OCI-LY7 (cell line): ENCODE data around the gene FAM222A. TPM values are rescaled to one million over a fixed set of nuclear protein-coding genes. Genes with fewer than 3 reads are reported as not detected.

ENCODE experiments used
- BruUV-seq: library from RNA; stranded (reverse); fragments of 400-500 nt; replicated peaks from 2 replicates; lab custom pipeline; 2021; lab: Mats Ljungman, UMichigan
- CTCF ChIA-PET: fragments of 300-600 bp; sonication (Branson Sonifier 250); formaldehyde crosslinking; loops from one replicate; lab custom pipeline; 2022; ENCODE audit warnings: antibody characterized with exemption; ENCODE audit not compliant: unreplicated experiment; lab: Charles Lee
- POLR2A ChIA-PET: fragments of 300-600 bp; sonication (Branson Sonifier 250); formaldehyde crosslinking; loops from one replicate; lab custom pipeline; 2022; ENCODE audit warnings: antibody characterized with exemption; lab: Charles Lee
- DNase-seq: peaks from one replicate; pipeline ENCODE4 v3.0.0-alpha.2; 2015; ENCODE audit warnings: low spot score
- H2AFZ ChIP-seq: fragments of 200-600 bp; sonication (generic), shearing (Covaris generic); 2 replicates; pipeline ENCODE4 v1.6.1; 2014; ENCODE audit warnings: mild to moderate bottlenecking, antibody characterized with exemption, low read length, moderate library complexity
- H3K27ac ChIP-seq: fragments of 200-600 bp; sonication (generic); 2 replicates; pipeline ENCODE4 v1.5.1; 2014; ENCODE audit warnings: mixed run types, low read depth, mild to moderate bottlenecking, moderate library complexity, low read length, inconsistent platforms; ENCODE audit not compliant: poor library complexity, severe bottlenecking
- H3K36me3 ChIP-seq: fragments of 200-600 bp; sonication (generic); 2 replicates; pipeline ENCODE4 v1.6.1; 2014; ENCODE audit warnings: mild to moderate bottlenecking, antibody characterized with exemption, low read length, moderate library complexity, mixed read lengths; ENCODE audit not compliant: insufficient read depth
- H3K4me1 ChIP-seq: fragments of 200-600 bp; sonication (generic); 2 replicates; pipeline ENCODE4 v1.5.1; 2014; ENCODE audit warnings: mild to moderate bottlenecking, low read length; ENCODE audit not compliant: insufficient read depth, poor library complexity, severe bottlenecking
- H3K4me2 ChIP-seq: fragments of 200-600 bp; sonication (generic); 2 replicates; pipeline ENCODE4 v1.6.1; 2014; ENCODE audit warnings: mild to moderate bottlenecking, low read length
- H3K4me3 ChIP-seq: fragments of 200-600 bp; sonication (generic); 2 replicates; pipeline ENCODE4 v1.5.1; 2014; ENCODE audit warnings: mild to moderate bottlenecking, low read depth, low read length; ENCODE audit not compliant: poor library complexity, severe bottlenecking
- H3K79me2 ChIP-seq: fragments of 200-600 bp; sonication (generic); 2 replicates; pipeline ENCODE4 v1.6.1; 2016; ENCODE audit warnings: low read depth, mild to moderate bottlenecking, low read length, moderate library complexity, mixed read lengths; ENCODE audit not compliant: insufficient read depth
- H3K9me2 ChIP-seq: fragments of 200-600 bp; sonication (generic); 2 replicates; pipeline ENCODE4 v1.6.1; 2016; ENCODE audit warnings: mild to moderate bottlenecking, low read length, mixed read lengths; ENCODE audit not compliant: insufficient read depth
- H3K9me3 ChIP-seq: fragments of 200-600 bp; sonication (generic); 2 replicates; pipeline ENCODE4 v1.6.1; 2014; ENCODE audit warnings: mild to moderate bottlenecking, mixed run types, low read length, mixed read lengths
- H4K20me1 ChIP-seq: fragments of 200-600 bp; sonication (generic); 2 replicates; pipeline ENCODE4 v1.6.1; 2014; ENCODE audit warnings: mild to moderate bottlenecking, antibody characterized with exemption, low read length, moderate library complexity, mixed read lengths; ENCODE audit not compliant: insufficient read depth
- EZH2phosphoT487 ChIP-seq: fragments of 200-600 bp; sonication (generic); IDR thresholded peaks from 2 replicates; pipeline ENCODE4 v1.6.1; 2018; ENCODE audit warnings: low read depth, borderline replicate concordance, mild to moderate bottlenecking, mixed run types, antibody characterized with exemption, low read length, moderate library complexity, mixed read lengths
- intact Hi-C: fragments of 100-400 bp; cut with micrococcal nuclease; formaldehyde crosslinking; loops from one replicate; pipeline ENCODE4 v1.10.0; 2022; ENCODE audit not compliant: unreplicated experiment
- total RNA-seq, 2 experiments: library from RNA; depleted of rRNA in 1 of 2; stranded (reverse); fragments of >200 nt in 1 of 2; shearing (Covaris generic) in 1 of 2; gene quantifications; 2 replicates each; pipeline ENCODE4 v1.2.3, GENCODE V29; 2014 to 2022
- TF ChIP-seq, protein P1 (sequence below): fragments of 200-600 bp; sonication (generic); conservative IDR thresholded peaks from 2 replicates; pipeline ENCODE4 v1.5.1; 2014; ENCODE audit warnings: mild to moderate bottlenecking, antibody characterized with exemption, low read length, moderate library complexity, mixed read lengths

Gene FAM222A
- total RNA-seq, 2 experiments from 2014 or later = 0.98 to 1.8 TPM

GRCh38 chr12:109683316-109683715, 30.3 kb upstream of the FAM222A start:
- Histone ChIP-seq H3K4me2 (no peak overlapping the region), H2AFZ (no peak overlapping the region), H3K9me2 (no peaks in the 10 kb centered on the region), H3K9me3 (no peaks in the 10 kb centered on the region), H3K79me2 (no peaks in the 10 kb centered on the region), H4K20me1 (no peaks in the 10 kb centered on the region), H3K36me3 (no peaks in the 10 kb centered on the region), H3K27ac (no peak overlapping the region), H3K4me1 (no peaks in the 10 kb centered on the region), H3K4me3 (no peak overlapping the region)
- no peak for TF ChIP-seq EZH2phosphoT487
- TF ChIP-seq, protein P1, sequence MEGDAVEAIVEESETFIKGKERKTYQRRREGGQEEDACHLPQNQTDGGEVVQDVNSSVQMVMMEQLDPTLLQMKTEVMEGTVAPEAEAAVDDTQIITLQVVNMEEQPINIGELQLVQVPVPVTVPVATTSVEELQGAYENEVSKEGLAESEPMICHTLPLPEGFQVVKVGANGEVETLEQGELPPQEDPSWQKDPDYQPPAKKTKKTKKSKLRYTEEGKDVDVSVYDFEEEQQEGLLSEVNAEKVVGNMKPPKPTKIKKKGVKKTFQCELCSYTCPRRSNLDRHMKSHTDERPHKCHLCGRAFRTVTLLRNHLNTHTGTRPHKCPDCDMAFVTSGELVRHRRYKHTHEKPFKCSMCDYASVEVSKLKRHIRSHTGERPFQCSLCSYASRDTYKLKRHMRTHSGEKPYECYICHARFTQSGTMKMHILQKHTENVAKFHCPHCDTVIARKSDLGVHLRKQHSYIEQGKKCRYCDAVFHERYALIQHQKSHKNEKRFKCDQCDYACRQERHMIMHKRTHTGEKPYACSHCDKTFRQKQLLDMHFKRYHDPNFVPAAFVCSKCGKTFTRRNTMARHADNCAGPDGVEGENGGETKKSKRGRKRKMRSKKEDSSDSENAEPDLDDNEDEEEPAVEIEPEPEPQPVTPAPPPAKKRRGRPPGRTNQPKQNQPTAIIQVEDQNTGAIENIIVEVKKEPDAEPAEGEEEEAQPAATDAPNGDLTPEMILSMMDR = no peak
- POLR2A ChIA-PET = no interaction called here
- DNase-seq = no peak
- CTCF ChIA-PET = no interaction called here
- intact Hi-C loops = no loop called here
- BruUV-seq = no TSS peak

GRCh38 chr12:109685574-109686447, 27.8 kb upstream of the FAM222A start:
- no peak for DNase-seq
- no peak overlapping the region for H2AFZ ChIP-seq
- no peak overlapping the region for H3K27ac ChIP-seq
- intact Hi-C loops = no loop called here
- ChIA-PET CTCF (no interaction called here), POLR2A (no interaction called here)
- no peaks in the 10 kb centered on the region for H3K36me3 ChIP-seq
- no peak overlapping the region for H3K4me3 ChIP-seq
- BruUV-seq = no TSS peak
- H3K9me3 ChIP-seq = no peaks in the 10 kb centered on the region
- TF ChIP-seq, protein P1 = no peak
- TF ChIP-seq EZH2phosphoT487 = no peak
- H4K20me1 ChIP-seq = no peaks in the 10 kb centered on the region
- no peaks in the 10 kb centered on the region for H3K4me1 ChIP-seq
- no peaks in the 10 kb centered on the region for H3K79me2 ChIP-seq
- H3K9me2 ChIP-seq = no peaks in the 10 kb centered on the region
- H3K4me2 ChIP-seq = no peak overlapping the region

DNA sequence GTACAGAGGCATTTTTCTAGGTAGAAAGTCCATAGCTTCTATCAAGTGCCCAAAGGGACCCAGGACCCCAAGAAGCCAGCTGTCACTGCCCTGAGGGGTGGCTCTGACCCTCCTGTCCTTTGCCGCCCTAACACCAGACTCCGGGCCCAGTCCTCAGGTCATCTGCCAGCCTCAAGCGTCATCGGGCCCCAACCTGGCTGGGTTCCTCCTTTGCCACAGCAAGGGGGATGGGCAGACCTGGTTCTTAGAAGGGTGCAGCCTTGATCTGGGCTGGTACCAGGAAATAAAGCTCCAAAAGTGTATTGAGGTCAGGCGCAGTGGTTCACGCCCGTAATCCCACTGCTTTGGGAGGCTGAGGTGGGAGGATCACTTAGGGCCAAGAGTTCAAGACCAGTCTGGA, 27.1 kb upstream of the FAM222A start:
- intact Hi-C loops = no loop called here
- ChIA-PET CTCF (no interaction called here), POLR2A (no interaction called here)

More for the DNA sequence above, 27.1 kb upstream of the FAM222A start:
- DNase-seq = no peak
- H3K9me3 ChIP-seq = no peaks in the 10 kb centered on the region
- no peaks in the 10 kb centered on the region for H3K79me2 ChIP-seq
- H2AFZ ChIP-seq = no peak overlapping the region
- no peak overlapping the region for H3K4me2 ChIP-seq
- TF ChIP-seq, protein P1 = no peak
- no peak for TF ChIP-seq EZH2phosphoT487
- H3K36me3 ChIP-seq = no peaks in the 10 kb centered on the region
- no TSS peak for BruUV-seq
- no peak overlapping the region for H3K27ac ChIP-seq
- H3K4me3 ChIP-seq = no peak overlapping the region
- no peaks in the 10 kb centered on the region for H4K20me1 ChIP-seq
- no peaks in the 10 kb centered on the region for H3K4me1 ChIP-seq
- no peaks in the 10 kb centered on the region for H3K9me2 ChIP-seq
